ENCODE data around the gene HMX1.

The HMX1 gene

DNA sequence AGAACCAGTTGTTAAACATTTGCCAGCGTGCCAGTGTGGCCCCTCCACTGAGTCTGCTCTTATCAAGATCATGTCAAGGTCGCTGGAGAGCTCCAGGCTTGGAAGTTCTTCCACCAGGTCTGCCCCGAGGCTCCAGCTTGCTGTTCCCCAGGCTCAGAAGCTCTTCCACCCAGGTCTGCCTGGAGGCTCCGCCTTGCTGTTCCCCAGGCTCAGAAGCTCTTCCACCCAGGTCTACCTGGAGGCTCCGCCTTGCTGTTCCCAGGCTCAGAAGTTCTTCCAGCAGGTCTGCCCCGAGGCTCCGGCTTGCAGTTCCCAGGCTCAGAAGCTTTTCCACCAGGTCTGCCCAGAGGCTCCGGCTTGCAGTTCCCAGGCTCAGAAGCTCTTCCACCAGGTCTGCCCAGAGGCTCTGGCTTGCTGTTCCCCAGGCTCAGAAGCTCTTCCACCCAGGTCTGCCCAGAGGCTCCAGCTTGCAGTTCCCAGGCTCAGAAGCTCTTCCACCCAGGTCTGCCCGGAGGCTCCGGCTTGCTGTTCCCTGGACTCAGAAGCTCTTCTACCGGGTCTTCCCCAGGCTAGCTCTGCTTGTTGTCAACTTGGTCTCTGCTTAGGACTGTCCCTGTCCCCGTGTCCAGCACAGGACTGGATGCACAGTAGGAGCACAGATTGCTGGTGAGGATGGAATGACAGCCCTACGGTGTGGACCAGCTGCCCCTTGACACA is 54.4 kb downstream of the HMX1 start:
- no peak for DNase-seq

Data from kidney glomerular epithelial cell (primary cell).